Measurements from ENCODE around the gene USP19.
A peak's percentile ranks its signal among the peaks of the same experiment; 100 is the strongest.

USP19 gene

GRCh38 chr3:49104427-49105291 is 16.0 kb downstream of the USP19 start, which contains the start of gene QARS1:
Gene QARS1 (minus strand): TSS chr3:49104757. CDS start chr3:49104733, 24 bp downstream.
- H3K9me3 ChIP-seq (ENCODE audit: control extremely low read depth in 1 of 5, control insufficient read depth in 4 of 5, insufficient read depth in 2 of 5, low read depth in 1 of 5, low read length in 4 of 5) = no peaks in the 10 kb centered on the region
- ChIA-PET CTCF (interaction anchor here (1.3 to 7.2 kb wide), 2 partner anchors 10 to 15 kb away, joined by 4 to 41 read pairs; partner anchors contain the start of genes QRICH1 and USP19), POLR2A (interaction anchor here (0.9 to 2.2 kb wide), 3 partner anchors 11 to 83 kb away, joined by 4 to 7 read pairs (median 6); partner anchors contain the start of genes NDUFAF3 and QRICH1)
- peak within 1 kb of the TSS; percentile 68 to 84 for H3K27ac ChIP-seq (ENCODE audit: insufficient read depth in 1 of 2, low read depth in 1 of 2, low read length in 2 of 2, poor library complexity in 1 of 2, severe bottlenecking in 2 of 2)
- no peaks in the 10 kb centered on the region for H3K27me3 ChIP-seq (replicated peaks in 2 of 5; ENCODE audit: control insufficient read depth in 4 of 5, insufficient read depth in 5 of 5, low read length in 4 of 5)
- peaks cover 3 to 27% (median 21%) of the 10 kb centered on the region in 4 experiments for H3K4me1 ChIP-seq (ENCODE audit: control extremely low read depth in 1 of 4, control insufficient read depth in 4 of 4, insufficient read depth in 4 of 4, low read length in 3 of 4)
- H3K36me3 ChIP-seq (ENCODE audit: control insufficient read depth in 4 of 4, insufficient read depth in 4 of 4, low read length in 3 of 4) = peaks cover 3 to 64% (median 37%) of the 10 kb centered on the region in 4 experiments
- peak; percentile 83 to 89 (median 88) for DNase-seq
- peak within 1 kb of the TSS; percentile 83 to 97 (median 91) for H3K4me3 ChIP-seq (ENCODE audit: control insufficient read depth in 1 of 7, extremely low read depth in 1 of 7, insufficient read depth in 4 of 7, low read depth in 2 of 7, low read length in 6 of 7)
- WGBS (ENCODE audit: insufficient coverage) = 4% methylated on average over 33 of the region's 50 CpGs

GRCh38 chr3:49104052-49104426 is 16.6 kb downstream of the USP19 start:
- Histone ChIP-seq H3K9me3 (ENCODE audit: control extremely low read depth in 1 of 5, control insufficient read depth in 4 of 5, insufficient read depth in 2 of 5, low read depth in 1 of 5, low read length in 4 of 5) (no peaks in the 10 kb centered on the region), H3K27me3 (replicated peaks in 2 of 5; ENCODE audit: control insufficient read depth in 4 of 5, insufficient read depth in 5 of 5, low read length in 4 of 5) (no peaks in the 10 kb centered on the region), H3K4me3 (ENCODE audit: control insufficient read depth in 1 of 7, extremely low read depth in 1 of 7, insufficient read depth in 4 of 7, low read depth in 2 of 7, low read length in 6 of 7) (peak overlapping the region; percentile 83 to 97 (median 91)), H3K4me1 (ENCODE audit: control extremely low read depth in 1 of 4, control insufficient read depth in 4 of 4, insufficient read depth in 4 of 4, low read length in 3 of 4) (peaks cover 3 to 27% (median 21%) of the 10 kb centered on the region in 4 experiments), H3K27ac (ENCODE audit: insufficient read depth in 1 of 2, low read depth in 1 of 2, low read length in 2 of 2, poor library complexity in 1 of 2, severe bottlenecking in 2 of 2) (peak overlapping the region; percentile 68 to 84), H3K36me3 (ENCODE audit: control insufficient read depth in 4 of 4, insufficient read depth in 4 of 4, low read length in 3 of 4) (peaks cover 6 to 64% (median 39%) of the 10 kb centered on the region in 4 experiments)
- WGBS (ENCODE audit: insufficient coverage) = 0% methylated on average over 2 of the region's 8 CpGs
- ChIA-PET CTCF (interaction anchor here (1.3 to 7.2 kb wide), 2 partner anchors 9 to 16 kb away, joined by 4 to 41 read pairs; partner anchors contain the start of genes QRICH1 and USP19), POLR2A (interaction anchor here (0.9 to 2.2 kb wide), 3 partner anchors 10 to 83 kb away, joined by 4 to 7 read pairs (median 6); partner anchors contain the start of genes NDUFAF3 and QRICH1)
- no peak for DNase-seq

- no peak overlapping the region for H3K27ac ChIP-seq (ENCODE audit: insufficient read depth in 1 of 2, low read depth in 1 of 2, low read length in 2 of 2, poor library complexity in 1 of 2, severe bottlenecking in 2 of 2)
- H3K9me3 ChIP-seq (ENCODE audit: control extremely low read depth in 1 of 5, control insufficient read depth in 4 of 5, insufficient read depth in 2 of 5, low read depth in 1 of 5, low read length in 4 of 5) = no peaks in the 10 kb centered on the region
- H3K36me3 ChIP-seq (ENCODE audit: control insufficient read depth in 4 of 4, insufficient read depth in 4 of 4, low read length in 3 of 4) = peaks cover 6 to 65% (median 49%) of the 10 kb centered on the region in 4 experiments
- ChIA-PET CTCF (interaction anchor here (0.7 to 1.4 kb wide), 4 partner anchors 16 to 115 kb away, joined by 3 to 4 read pairs (median 3); partner anchors contain the start of gene USP19), POLR2A (no interaction called here)
- H3K4me3 ChIP-seq (ENCODE audit: control insufficient read depth in 1 of 7, extremely low read depth in 1 of 7, insufficient read depth in 4 of 7, low read depth in 2 of 7, low read length in 6 of 7) = no peak overlapping the region
- 95% methylated on average over 11 of the region's 11 CpGs for WGBS (ENCODE audit: insufficient coverage)
- peaks cover 0 to 21% (median 14%) of the 10 kb centered on the region in 4 experiments for H3K4me1 ChIP-seq (ENCODE audit: control extremely low read depth in 1 of 4, control insufficient read depth in 4 of 4, insufficient read depth in 4 of 4, low read length in 3 of 4)
- H3K27me3 ChIP-seq (replicated peaks in 2 of 5; ENCODE audit: control insufficient read depth in 4 of 5, insufficient read depth in 5 of 5, low read length in 4 of 5) = no peaks in the 10 kb centered on the region
- DNase-seq = no peak
These were observed 20.5 kb downstream of the USP19 start for GRCh38 chr3:49100046-49100615.

GRCh38 chr3:49098910-49099630 is 21.6 kb downstream of the USP19 start:
- Histone ChIP-seq H3K4me1 (ENCODE audit: control extremely low read depth in 1 of 4, control insufficient read depth in 4 of 4, insufficient read depth in 4 of 4, low read length in 3 of 4) (peaks cover 0 to 20% (median 18%) of the 10 kb centered on the region in 4 experiments), H3K4me3 (ENCODE audit: control insufficient read depth in 1 of 7, extremely low read depth in 1 of 7, insufficient read depth in 4 of 7, low read depth in 2 of 7, low read length in 6 of 7) (no peak overlapping the region), H3K27ac (ENCODE audit: insufficient read depth in 1 of 2, low read depth in 1 of 2, low read length in 2 of 2, poor library complexity in 1 of 2, severe bottlenecking in 2 of 2) (no peak overlapping the region), H3K27me3 (replicated peaks in 2 of 5; ENCODE audit: control insufficient read depth in 4 of 5, insufficient read depth in 5 of 5, low read length in 4 of 5) (no peaks in the 10 kb centered on the region), H3K9me3 (ENCODE audit: control extremely low read depth in 1 of 5, control insufficient read depth in 4 of 5, insufficient read depth in 2 of 5, low read depth in 1 of 5, low read length in 4 of 5) (no peaks in the 10 kb centered on the region), H3K36me3 (ENCODE audit: control insufficient read depth in 4 of 4, insufficient read depth in 4 of 4, low read length in 3 of 4) (peaks cover 6 to 65% (median 49%) of the 10 kb centered on the region in 4 experiments)
- WGBS (ENCODE audit: insufficient coverage) = 95% methylated on average over 8 of the region's 13 CpGs
- ChIA-PET CTCF (interaction anchor here (1.4 kb wide), 1 partner anchor 114 kb away, joined by 3 read pairs; no protein-coding TSS in a partner anchor), POLR2A (no interaction called here)
- DNase-seq = no peak

- peaks cover 0 to 14% (median 12%) of the 10 kb centered on the region in 4 experiments for H3K4me1 ChIP-seq (ENCODE audit: control extremely low read depth in 1 of 4, control insufficient read depth in 4 of 4, insufficient read depth in 4 of 4, low read length in 3 of 4)
- H3K36me3 ChIP-seq (ENCODE audit: control insufficient read depth in 4 of 4, insufficient read depth in 4 of 4, low read length in 3 of 4) = peaks cover 6 to 65% (median 49%) of the 10 kb centered on the region in 4 experiments
- no peak overlapping the region for H3K4me3 ChIP-seq (ENCODE audit: control insufficient read depth in 1 of 7, extremely low read depth in 1 of 7, insufficient read depth in 4 of 7, low read depth in 2 of 7, low read length in 6 of 7)
- no peaks in the 10 kb centered on the region for H3K9me3 ChIP-seq (ENCODE audit: control extremely low read depth in 1 of 5, control insufficient read depth in 4 of 5, insufficient read depth in 2 of 5, low read depth in 1 of 5, low read length in 4 of 5)
- 71% methylated on average over 3 of the region's 5 CpGs for whole genome bisulfite sequencing (ENCODE audit: insufficient coverage)
- H3K27me3 ChIP-seq (replicated peaks in 2 of 5; ENCODE audit: control insufficient read depth in 4 of 5, insufficient read depth in 5 of 5, low read length in 4 of 5) = no peaks in the 10 kb centered on the region
- no peak for DNase-seq
- ChIA-PET CTCF (no interaction called here), POLR2A (no interaction called here)
- no peak overlapping the region for H3K27ac ChIP-seq (ENCODE audit: insufficient read depth in 1 of 2, low read depth in 1 of 2, low read length in 2 of 2, poor library complexity in 1 of 2, severe bottlenecking in 2 of 2)
These were observed 22.2 kb downstream of the USP19 start for GRCh38 chr3:49098429-49098828.

GRCh38 chr3:49093853-49094767 is 26.5 kb downstream of the USP19 start, which contains the start of gene QRICH1:
Gene QRICH1 (minus strand): TSS chr3:49094071. CDS start chr3:49077017, 17,054 bp downstream.
- peaks cover 11 to 30% (median 24%) of the 10 kb centered on the region in 4 experiments for H3K4me1 ChIP-seq (ENCODE audit: control extremely low read depth in 1 of 4, control insufficient read depth in 4 of 4, insufficient read depth in 4 of 4, low read length in 3 of 4)
- WGBS (ENCODE audit: insufficient coverage) = under 1% methylated on average over 47 of the region's 65 CpGs
- peak within 1 kb of the TSS; percentile 93 to 97 for H3K27ac ChIP-seq (ENCODE audit: insufficient read depth in 1 of 2, low read depth in 1 of 2, low read length in 2 of 2, poor library complexity in 1 of 2, severe bottlenecking in 2 of 2)
- ChIA-PET POLR2A (interaction anchor here (0.5 to 2.8 kb wide), 14 partner anchors 10 to 671 kb away, joined by 3 to 26 read pairs (median 5); partner anchors contain the start of genes ARIH2, IMPDH2, LAMB2 and NDUFAF3), CTCF (interaction anchor here (0.7 to 4.8 kb wide), 20 partner anchors 11 to 125 kb away, joined by 3 to 41 read pairs (median 4); partner anchors contain the start of genes LAMB2, P4HTM, QARS1 and USP19)
- peak within 1 kb of the TSS; percentile 90 to 99 (median 95) for H3K4me3 ChIP-seq (ENCODE audit: control insufficient read depth in 1 of 7, extremely low read depth in 1 of 7, insufficient read depth in 4 of 7, low read depth in 2 of 7, low read length in 6 of 7)
- H3K27me3 ChIP-seq (replicated peaks in 2 of 5; ENCODE audit: control insufficient read depth in 4 of 5, insufficient read depth in 5 of 5, low read length in 4 of 5) = no peaks in the 10 kb centered on the region
- no peaks in the 10 kb centered on the region for H3K9me3 ChIP-seq (ENCODE audit: control extremely low read depth in 1 of 5, control insufficient read depth in 4 of 5, insufficient read depth in 2 of 5, low read depth in 1 of 5, low read length in 4 of 5)
- H3K36me3 ChIP-seq (ENCODE audit: control insufficient read depth in 4 of 4, insufficient read depth in 4 of 4, low read length in 3 of 4) = peaks cover 0 to 31% (median 21%) of the 10 kb centered on the region in 4 experiments
- peak; percentile 98 to 99 (median 99) for DNase-seq

Data from common myeloid progenitor, CD34-positive (primary cell).